Coronary artery (tissue), 2 donors: Measurements from ENCODE around the gene MAP2K5.

Source experiments
- DNase-seq: peaks from one replicate; pipeline ENCODE4 v3.0.0-alpha.2; 2017; ENCODE audit warnings: low spot score
- H3K27ac ChIP-seq, 2 donors: fragments of 200-600 bp; sonication (generic); one replicate each; pipeline ENCODE4 v1.5.1; 2016 to 2019
- H3K4me3 ChIP-seq: fragments of 200-600 bp; sonication (generic); 2 replicates; pipeline ENCODE4 v1.5.1; 2016; ENCODE audit warnings: mild to moderate bottlenecking, moderate library complexity
- TF ChIP-seq, protein P1 (sequence below): fragments of 200-600 bp; sonication (generic); IDR thresholded peaks from one replicate; pipeline ENCODE4 v1.5.1; 2019; ENCODE audit warnings: antibody characterized with exemption

MAP2K5 gene

DNA sequence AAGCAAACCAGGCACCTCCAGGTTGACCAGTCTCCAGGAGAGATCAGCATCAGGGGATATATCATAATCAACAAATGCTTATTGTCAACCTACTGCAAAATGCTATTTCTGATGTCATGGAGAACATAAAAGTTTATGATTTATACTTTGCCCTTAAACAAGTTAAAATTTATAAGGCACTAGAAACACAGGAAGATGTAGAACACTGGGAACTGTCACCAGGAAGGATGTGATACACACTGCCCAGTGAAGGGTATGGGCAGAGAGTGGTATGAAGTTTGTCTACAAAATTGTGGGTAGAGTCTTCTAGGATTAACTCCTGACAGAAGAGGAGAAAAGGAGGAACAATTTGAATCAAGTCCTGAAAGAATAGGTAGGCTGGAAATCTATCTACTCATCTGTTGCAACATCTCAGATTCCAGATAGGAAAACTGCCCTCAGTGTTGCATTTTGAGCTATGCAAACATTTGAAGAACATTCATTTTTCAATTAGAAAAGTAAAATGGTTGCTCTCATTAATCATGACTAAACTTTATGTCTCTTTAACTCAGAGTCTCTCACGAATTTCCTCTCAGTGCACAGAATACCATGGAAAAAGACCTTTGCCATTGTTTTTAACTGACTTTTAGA, 176.9 kb downstream of the MAP2K5 start:
- Histone ChIP-seq H3K4me3 (no peak overlapping the region), H3K27ac (no peak overlapping the region)
- TF ChIP-seq, protein P1, sequence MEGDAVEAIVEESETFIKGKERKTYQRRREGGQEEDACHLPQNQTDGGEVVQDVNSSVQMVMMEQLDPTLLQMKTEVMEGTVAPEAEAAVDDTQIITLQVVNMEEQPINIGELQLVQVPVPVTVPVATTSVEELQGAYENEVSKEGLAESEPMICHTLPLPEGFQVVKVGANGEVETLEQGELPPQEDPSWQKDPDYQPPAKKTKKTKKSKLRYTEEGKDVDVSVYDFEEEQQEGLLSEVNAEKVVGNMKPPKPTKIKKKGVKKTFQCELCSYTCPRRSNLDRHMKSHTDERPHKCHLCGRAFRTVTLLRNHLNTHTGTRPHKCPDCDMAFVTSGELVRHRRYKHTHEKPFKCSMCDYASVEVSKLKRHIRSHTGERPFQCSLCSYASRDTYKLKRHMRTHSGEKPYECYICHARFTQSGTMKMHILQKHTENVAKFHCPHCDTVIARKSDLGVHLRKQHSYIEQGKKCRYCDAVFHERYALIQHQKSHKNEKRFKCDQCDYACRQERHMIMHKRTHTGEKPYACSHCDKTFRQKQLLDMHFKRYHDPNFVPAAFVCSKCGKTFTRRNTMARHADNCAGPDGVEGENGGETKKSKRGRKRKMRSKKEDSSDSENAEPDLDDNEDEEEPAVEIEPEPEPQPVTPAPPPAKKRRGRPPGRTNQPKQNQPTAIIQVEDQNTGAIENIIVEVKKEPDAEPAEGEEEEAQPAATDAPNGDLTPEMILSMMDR: no peak
- DNase-seq: no peak

DNA sequence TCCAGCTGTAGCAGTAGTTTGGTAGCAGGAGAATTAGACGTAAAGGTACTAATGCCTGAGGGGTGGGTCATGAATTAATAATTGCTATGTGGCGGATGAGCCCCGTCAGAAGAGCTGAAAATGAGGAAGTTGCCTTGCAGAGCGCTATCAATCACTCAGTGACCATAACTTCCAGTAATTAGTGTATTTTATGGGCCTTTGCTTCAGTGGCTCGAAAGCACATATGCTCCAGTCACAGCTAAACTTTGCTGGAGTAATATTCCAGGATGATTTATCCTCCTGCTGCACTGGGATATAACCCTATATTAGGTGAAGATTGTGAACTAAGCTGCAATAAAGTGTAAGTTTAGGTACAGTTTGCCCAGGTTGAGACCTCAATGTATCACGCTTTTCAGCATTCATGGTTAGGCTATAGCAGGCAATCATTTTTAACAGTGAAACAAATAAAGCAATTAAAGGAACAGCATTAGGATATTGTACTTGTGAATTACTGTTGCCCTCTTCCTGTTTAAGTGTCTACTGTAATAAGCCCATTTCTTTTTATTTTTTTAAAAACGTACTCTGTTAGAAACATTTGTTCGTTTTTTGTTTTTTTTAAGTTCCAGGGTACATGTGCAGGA, 178.2 kb downstream of the MAP2K5 start:
- Histone ChIP-seq H3K27ac (no peak overlapping the region), H3K4me3 (no peak overlapping the region)
- TF ChIP-seq, protein P1: no peak
- DNase-seq: no peak

DNA sequence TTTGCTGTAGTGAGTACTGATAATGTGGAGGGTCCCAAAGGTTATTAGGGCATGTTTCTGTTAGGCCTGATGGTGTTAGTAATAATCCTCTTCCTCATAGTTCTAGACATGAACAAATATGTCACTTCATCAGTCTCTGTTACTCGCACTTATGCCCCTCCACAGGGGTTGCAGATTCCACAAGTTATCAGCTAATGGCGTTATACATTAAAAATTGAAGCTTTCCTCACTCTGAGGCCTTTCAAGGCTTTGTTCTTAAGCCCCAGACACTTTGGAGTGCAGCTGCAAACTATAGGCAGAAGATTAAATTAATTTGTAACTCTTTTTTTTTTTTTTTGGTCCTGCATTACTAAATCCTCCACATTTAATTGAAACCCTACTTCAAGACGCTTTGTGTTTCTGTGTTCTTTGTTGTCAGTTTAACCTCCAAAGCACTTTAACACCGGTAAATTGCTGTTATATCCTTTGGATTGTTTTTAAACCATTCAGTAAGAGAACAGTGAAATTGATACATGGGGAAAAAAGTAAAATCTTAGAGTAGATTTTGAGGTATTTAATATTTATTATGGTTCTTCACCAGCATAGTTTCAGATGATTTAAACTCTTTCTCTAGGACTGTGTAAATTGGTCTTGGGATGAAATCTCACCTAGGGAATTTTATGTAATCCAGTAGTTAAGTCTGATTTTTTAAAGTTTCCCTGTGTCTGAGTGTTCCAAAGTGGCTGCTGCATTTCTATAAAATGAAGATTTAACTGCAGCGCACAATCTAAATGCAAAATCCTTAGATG, 179.7 kb downstream of the MAP2K5 start:
- TF ChIP-seq, protein P1: no peak
- Histone ChIP-seq H3K27ac (no peak overlapping the region), H3K4me3 (no peak overlapping the region)
- no peak for DNase-seq

DNA sequence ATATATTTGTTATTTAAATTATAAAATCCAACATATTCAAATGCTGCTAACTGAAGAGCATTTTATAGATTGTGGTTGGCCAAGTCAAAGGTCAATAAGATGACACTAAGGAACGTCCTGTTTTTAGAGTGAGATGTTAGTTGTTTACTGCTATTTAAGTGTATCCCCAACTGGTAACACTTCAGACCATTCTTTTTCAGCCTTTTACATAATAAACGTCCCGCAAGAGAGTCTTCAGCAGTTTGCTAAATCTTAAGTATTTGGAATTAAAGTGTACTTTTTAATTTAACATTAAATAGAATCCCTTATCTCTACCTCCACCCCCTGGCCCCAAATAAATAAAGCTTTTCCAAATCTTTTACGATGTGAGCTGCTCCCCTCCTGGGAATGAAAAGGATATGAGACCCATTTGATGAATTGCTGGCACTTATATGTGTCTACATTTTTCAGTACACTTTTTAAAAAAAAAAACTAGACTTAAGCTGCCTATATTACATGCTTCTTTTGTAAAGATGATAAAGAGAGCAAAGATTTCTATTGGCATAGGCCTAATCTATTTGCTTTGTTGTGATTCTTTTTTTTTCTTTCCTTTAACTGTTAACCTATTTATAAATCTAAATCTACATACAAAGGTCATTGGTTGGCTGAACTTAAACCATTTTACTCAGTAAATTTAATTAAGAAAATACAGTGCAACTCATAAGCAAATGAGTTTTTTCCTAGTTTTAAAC, 181.0 kb downstream of the MAP2K5 start:
- TF ChIP-seq, protein P1: no peak
- Histone ChIP-seq H3K27ac (no peak overlapping the region), H3K4me3 (no peak overlapping the region)
- DNase-seq: no peak

DNA sequence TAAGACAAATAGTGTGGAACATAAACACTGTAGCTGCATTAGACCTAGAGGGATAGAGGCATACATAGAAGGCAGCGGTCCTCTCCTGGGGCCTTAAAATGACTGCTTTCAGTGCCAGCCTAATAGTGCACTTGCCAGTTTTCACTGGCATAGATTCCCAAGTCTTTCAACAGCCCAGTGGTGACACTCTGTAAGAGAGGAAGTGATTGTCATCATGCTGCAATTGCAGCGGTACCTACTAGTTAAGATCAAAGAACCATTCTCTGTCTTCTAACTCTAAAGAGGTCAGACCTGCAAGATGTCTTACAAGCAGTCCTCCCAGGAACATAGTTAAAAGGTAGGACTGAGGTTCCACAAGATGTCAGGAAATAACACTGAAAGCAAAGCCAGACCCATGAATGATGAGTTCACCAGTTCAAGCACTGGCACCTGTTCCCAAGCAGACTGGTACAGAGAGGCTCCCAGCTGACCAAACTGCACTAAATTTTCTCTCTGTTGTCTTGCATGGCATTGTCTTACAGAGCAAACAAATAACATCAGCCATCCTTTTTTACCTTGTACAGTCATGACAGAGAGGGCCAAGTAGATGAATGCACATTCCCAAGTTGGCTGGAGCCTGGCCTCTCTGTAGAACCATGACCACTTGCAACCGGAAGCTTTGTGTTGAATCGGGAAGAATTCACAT, 182.3 kb downstream of the MAP2K5 start:
- DNase-seq: no peak
- H3K27ac ChIP-seq: no peak overlapping the region
- TF ChIP-seq, protein P1: no peak
- no peak overlapping the region for H3K4me3 ChIP-seq

DNA sequence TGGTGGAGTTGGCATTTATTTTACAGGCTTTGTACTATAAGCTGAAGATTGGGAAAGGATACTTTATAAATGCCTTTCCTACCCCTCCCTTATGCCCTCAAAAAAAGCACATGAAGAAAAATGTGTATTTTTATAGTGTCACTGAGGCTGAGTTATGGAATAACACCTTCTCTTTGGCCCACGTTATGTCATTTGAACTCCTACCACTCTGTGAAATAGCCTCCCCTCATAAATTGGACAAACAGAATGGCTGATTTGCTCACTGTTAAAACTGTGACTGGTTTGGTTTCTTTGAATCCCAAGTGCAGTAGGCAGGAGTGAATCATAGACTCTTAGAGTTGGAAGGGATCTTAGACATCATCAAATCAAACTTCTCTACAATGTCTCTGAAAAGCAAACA, 187.6 kb downstream of the MAP2K5 start:
- Histone ChIP-seq H3K4me3 (no peak overlapping the region), H3K27ac (no peak overlapping the region)
- TF ChIP-seq, protein P1: no peak
- no peak for DNase-seq
